CD4-positive, alpha-beta T cell treated with Interleukin-2 at 100 ng/mL for 4 hours (primary cell): ENCODE measurements around the gene USH1C.

Experiments
- DNase-seq: peaks from one replicate; pipeline ENCODE4 v3.0.0-alpha.2; 2020; ENCODE audit warnings: low spot score

USH1C gene

DNA sequence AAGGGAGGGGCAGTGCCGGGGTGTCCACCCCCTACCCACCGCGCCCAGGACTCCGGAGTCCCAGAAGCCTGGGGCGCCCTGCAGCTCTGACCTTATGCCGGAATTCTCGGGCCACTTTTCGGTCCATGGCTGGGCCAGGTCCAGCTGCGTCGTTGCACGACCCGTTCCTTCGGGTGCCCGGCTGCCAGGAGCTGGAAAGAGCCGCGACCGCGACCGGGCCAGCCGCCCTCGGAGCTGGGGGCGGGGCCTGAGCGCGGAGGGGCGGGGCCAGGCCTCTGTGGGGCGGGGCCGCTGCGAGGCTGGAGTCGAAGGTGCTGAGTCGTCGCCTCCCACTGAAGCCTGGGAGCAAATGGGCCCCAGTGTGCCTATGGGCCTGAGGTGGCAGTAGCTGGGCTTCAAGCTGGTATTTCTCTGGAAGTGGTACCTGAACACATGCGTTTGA is at the start of gene USH1C:
USH1C (minus strand) TSS at position 236 of the 442 bp plus-strand sequence; CDS start at position 127, 109 bp downstream.
- no peak for DNase-seq

DNA sequence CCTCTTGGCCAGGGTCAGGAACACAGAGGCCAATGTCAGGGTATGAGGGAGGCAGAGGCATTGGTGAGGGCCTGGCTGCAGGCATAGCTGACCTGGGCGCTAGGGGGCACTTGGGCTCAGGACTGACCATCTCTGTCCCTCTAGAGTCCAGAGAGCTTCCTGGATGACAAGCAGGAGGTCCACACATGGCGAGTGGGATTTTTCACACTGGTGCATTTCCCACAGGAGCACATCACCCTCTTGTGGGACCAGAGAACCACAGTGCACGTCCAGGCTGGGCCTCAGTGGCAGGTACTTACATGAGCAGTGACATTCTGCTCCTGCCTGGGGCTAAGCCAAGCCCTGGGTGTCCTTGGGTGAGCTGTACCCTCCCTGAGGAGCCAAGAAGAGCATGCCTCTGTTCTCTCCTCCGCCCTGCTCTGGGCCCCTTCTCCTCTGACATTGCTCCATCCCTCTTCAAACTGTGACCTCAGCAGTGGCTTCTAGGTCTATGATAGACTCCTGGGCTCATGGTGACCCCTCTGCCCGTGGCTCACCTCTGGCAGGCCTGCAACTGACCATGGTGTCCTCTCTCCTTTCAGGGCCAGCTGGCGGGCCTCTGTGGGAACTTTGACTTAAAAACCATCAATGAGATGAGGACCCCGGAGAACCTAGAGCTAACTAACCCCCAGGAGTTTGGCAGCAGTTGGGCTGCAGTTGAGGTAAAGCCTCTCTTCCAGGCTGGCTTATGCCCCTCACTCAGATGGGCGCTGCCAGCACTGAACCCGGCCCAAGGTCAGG is 49.4 kb upstream of the USH1C start:
- DNase-seq: no peak

DNA sequence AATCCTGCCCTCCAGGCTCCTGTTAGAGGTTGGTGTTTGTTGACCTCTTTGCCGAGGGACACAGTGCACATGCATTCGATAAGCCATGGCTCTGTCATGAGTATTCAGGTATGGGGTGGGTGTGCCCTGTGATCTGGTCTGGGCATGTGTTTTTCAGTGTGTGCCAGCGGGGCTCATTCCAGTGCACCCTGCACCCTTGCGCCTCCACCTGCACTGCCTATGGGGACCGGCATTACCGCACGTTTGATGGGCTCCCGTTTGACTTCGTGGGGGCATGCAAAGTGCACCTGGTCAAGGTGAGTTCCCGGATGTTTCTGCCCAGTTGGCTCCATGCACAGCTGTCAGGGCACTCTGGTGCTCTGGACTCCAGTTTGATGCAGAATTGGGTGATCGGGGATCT is 47.1 kb upstream of the USH1C start:
- DNase-seq: no peak

DNA sequence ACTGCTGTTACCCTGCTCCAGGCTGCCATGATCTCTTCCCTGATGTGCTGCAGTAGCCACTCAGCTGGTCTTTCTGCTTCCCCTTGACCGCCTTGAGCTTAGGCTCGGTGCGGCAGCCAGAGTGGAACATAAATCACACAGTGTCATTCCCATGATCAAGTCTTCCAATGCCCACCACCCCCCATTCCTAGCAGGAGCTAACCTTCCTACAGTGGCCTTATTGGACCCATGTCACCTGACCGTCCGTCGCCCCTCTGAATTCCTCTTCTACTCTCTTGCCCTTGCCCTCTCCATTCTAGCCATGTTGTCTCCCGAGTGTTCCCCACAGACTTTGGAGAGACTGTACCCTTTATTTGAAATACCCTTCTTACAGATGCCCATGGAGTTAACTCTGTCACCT is 46.2 kb upstream of the USH1C start:
- DNase-seq: no peak

DNA sequence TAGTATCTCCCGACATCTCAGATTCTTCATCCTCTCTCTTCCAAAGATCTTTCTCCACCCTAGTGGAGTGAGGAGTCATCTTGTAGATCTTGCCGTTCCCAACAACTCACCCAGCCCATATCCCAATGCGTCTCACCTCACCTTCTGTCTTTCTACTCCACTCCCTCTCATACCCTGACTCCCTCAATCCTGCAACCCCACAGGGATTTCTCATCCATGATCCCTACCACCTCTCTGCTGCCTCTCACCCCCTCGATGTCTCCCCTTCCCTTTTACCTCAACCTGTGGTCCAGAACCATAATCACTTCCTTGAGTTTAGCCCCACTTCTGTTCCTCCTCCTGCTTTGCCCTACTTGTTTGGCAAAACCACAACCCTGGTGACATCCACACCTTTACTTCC is 44.5 kb upstream of the USH1C start:
- no peak for DNase-seq

DNA sequence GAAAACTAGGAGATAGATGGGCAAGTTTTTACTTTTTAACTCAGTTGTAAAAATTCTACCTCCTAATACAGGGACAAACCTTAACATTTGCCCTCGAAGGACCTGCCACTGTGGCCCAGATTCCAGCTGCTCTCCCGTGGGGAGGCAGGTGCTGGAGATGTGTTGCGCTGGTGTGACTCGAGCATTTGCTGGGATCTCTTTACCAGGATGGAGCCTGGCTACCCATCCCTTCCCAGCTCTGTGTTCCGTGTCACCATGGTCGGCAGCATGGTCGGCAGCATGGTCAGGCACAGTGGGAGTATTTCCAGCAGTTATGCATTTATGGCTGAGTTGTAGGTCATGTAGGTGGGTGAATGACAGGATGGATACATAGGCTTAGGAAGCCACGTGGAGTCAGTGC is 44.0 kb upstream of the USH1C start:
- DNase-seq: no peak

DNA sequence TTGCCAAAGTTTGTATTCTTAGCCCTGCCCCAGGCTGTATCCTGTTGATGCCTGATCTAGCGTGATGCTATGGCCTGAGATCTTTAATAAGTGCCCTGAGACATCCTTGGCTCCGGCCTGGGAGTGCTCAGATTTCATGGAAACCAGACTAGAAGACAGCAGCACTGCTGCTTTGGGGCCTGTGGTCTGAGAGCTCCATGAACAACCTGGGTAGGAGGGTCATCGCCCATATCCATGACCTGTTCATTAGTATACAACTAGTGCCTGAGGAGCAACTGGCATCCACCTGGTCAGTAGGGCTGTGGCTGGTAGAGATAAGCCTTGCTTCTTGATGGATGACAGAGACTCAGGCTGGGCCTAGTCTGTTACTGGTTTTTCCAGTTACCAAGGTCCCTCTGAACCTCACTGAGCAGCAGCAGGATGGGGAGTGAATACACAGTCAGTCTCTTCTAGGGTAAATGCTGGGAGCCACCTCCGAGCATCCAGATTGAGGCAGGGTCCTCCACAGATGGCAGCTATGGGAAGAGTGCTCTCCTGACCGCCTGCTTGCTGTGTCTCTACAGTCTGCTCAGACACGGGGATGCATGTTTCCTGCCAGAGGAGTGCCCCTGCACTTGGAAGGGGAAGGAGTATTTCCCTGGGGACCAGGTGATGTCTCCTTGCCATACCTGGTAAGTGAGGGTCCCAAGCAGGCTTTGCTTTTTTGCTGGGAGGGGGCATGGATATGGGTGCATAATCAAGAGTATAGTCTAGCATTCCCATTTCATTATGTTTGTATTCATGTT is 41.9 kb upstream of the USH1C start:
- DNase-seq: no peak

DNA sequence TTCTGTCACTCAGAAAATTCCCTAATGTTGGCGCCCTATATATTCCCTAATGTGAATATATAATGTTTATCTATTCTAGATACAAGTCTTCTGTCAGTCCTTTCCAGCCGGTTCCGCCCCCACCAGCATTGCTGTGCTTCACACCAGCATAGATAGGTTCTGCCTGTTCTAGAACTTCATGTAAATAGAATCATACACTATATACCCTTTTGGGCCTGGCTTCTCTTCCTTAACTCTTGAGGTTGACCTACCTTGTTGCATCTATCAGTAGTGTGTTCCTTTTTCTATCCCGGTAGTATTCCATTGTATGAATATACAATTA is 37.5 kb upstream of the USH1C start:
- no peak for DNase-seq

DNA sequence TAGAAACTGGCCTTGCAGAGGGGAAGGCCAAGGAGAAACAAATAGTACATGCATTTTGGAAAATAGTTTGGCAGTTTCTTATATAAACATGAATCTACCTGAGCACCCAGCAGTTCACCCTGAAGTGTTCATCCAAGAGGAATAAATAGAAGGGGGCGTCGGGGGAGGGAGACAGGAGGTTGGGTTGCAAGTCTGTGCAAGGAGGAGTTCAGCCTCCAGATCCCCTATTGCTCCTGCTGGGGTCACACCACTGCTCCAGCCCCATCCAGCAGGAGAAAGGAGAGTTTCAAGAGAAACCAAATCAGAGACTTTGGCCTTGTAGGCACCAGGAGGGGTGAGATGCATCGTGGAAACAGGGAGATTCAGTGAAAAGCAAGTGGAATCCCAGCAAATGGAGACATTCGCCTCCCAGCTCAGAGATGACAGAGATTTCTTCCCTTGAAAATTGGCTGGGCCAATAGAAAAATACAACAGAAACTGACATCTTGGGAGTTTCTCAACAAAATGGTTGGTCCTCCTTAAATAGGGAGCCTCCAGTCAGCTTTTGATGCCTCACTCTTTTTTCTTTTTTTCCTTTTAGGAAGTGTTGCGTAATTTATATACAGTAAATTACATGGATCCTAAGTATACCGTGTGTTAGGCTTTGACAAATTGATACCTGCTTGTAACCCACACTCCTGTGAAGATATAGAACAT is 37.0 kb upstream of the USH1C start:
- no peak for DNase-seq

DNA sequence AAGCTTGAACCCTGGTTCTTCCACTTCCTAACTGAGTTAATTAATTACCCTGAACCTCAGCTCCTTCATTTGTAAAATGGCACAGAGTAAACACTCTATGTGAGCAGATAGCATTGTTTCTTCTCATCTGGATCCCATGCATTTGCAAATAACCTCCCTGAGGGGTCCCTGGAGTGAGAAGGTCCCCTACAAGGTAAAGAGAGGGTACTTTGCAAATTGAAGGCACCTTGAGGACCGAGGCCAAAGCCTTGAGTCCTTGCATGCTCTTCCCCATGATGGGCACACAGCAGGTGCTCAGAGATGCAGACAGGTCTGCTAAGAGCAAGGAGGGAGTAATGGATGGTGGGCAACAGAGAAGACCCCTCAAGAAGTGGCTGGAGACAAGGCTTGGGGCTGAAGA is 36.1 kb upstream of the USH1C start:
- no peak for DNase-seq

DNA sequence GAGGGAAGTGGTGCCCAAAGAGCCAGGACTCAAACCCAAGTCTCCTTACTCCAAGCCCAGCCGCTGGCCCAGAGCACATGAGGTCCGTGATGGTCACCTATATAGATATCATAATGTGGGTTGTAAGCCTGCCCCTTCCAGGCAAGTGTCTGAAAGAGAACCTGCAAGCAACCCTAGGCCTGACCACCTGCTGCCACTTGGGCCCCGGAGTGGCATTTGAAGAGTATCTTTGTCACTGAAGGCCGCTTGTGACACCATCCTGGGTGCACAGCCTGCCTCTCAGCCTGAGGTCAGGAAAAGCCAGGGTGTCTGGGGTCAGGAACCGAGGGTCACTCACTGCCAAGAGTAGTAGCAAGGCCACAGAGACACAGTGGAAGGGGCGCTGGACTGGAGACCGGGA is 35.2 kb upstream of the USH1C start:
- DNase-seq: no peak

DNA sequence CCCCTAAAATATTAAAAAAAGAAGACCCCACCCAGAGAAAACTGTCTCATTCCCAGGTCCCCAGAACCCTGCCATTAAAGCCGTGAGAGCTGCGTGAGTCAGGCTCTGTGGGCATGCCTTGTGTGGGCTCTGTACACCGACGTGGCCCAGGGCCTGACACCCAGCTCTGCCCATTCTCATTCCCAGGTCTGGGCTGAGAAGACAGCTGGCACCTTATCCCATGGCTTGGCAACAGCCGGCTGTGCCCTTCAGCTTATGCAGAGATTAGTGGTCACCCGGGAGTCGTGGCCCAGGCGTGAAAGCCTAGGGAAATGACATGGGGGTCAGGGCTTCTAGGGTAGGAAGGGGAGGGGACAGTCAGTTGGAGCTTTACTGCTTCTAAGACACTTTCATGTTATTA is 34.7 kb upstream of the USH1C start:
- no peak for DNase-seq

DNA sequence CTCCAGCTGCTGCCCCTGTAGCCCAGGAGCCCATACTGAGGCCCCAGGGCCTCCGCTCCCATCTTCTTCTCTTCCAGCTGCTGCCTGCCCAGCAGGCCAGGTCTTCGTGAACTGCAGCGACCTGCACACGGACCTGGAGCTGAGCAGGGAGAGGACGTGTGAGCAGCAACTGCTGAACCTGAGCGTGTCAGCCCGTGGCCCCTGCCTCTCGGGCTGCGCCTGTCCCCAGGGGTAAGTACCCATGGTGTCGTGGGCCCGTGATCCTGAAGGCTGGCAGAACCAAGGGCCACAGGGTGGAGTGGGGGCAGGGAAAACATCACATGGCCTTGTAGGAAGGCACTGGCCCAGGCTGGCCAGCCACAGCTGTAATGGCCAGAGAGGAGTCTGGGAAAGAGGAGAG is 34.1 kb upstream of the USH1C start:
- no peak for DNase-seq

DNA sequence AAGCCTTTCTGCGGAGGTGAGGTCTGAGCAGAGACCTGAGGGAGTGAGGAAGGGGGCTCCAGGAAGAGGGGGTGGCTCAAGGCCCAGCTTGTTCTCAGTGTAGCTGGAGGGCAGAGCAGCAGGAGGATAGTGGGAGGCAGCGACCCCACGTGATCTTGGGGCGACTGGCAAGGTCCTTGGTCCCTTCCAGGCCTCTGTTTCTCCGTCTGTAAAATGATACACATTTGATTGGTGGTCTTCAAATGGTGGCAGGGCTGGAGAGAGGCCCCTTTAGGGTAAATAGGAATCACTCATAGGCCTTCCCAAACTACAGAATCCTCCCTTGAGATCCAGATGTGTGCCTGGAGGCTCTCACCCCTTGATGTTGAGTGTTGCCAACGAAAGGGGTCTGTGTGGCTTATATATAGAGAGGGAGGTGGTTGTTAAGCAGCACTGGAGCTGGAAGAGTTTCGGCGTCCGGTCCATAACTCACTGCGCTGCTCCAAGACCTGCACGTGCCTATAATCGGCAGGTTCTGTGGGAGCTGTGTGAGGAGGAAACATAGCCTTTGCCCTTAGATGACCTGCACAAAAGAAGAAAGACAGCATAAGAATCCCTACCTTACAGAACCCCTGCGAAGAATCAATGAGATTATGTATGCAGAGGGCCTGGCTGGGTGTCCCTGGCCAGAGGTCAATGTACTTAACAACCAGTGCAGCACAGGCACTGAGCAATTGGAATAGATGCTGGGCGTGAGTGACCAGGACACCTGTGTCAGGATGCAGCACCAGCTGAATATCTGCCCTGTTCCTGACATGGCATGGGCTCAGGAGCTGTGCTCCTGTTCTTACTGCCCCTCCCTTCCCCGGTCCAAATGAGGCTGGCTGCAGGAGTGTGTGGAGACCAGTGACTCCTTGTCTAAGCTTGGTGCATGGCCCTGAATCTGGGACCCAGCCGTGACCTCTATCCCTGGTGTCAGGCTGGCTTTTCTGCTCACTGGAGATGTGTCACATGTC is 31.5 kb upstream of the USH1C start:
- no peak for DNase-seq

DNA sequence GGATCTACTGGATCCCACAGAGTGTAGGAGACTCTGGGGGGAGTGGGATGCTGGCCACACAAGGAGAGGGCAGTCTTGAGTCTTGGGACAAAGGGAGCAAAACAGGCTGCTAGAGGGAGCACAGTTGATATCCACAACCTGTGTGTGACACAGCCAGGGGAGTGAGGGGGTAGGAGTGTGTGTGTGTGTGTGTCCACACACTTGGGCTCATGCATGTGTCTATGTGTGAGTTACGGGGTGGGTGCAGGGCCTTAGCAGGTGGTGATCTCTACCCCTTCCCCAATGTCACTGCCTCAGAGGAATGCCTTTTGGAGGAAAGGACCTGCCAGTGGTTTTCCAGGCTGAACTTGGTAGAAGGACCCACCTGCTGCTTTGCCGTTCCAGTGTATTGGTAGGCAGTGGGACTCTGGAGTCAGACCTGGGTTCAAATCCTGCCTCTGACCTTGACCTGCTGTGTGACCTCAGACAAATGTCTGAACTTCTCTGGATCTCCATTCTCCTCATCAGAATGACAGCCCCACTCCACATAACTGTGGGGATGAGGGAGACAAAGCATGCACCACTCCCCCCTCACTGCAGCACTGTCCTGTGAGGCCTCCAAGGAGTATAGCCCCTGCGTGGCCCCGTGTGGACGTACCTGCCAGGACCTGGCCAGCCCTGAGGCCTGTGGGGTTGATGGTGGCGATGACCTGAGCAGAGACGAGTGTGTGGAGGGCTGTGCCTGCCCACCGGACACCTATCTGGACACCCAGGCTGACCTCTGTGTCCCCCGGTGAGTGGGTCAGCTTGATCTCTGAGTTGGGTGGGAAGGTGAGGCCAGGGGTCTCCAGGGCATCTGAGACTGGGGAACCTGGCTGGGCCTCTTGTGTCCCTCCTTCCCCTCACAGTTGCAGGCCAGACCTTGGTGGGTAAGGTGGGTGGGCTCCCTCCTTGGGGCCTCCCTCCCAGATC is 30.2 kb upstream of the USH1C start:
- no peak for DNase-seq

DNA sequence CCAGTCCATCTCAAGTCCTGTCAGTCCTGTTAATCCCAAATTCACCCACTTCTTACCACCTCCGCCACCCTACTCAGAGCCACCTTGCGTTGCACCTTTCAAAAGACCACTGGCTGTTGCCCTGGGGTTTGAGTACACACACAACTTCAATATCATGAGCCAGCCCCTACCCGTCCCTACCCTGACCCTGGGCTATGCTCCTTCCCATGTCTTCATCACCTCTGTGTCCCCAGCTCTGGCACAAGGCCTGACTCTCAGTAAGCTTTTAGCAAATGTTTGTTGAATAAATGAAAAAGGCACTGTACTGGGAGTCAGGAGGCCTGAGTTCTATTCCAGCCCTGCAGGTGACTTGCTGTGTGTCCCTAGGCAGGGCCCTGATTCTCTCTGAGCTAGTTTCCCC is 29.3 kb upstream of the USH1C start:
- DNase-seq: no peak

DNA sequence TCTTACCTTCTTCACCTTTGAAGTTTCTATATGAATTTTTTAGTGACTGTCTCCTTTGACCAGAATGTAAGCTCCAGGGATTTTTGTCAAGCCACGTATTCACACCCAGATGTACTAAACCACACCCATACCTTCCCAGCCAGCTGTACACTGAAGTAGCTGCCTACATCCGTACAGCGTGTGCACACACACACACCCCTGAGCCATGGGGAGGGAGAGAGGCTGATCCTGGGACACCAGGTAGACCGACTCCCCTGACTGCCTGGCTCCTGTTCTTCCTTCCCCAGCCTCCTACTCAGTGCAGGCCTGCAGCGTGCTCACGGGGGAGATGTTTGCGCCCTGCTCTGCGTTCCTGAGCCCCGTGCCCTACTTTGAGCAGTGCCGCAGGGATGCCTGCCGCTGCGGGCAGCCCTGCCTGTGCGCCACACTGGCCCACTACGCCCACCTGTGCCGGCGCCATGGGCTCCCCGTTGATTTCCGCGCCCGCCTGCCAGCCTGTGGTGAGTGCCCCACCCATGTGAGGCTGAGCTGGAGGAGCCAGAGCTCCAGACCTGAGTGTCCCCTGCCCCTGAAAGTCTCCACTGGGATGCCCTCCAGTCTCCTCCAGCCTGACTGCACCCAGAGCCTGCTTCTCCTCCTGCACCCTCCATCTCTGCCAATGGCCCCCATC is 28.7 kb upstream of the USH1C start:
- DNase-seq: no peak

DNA sequence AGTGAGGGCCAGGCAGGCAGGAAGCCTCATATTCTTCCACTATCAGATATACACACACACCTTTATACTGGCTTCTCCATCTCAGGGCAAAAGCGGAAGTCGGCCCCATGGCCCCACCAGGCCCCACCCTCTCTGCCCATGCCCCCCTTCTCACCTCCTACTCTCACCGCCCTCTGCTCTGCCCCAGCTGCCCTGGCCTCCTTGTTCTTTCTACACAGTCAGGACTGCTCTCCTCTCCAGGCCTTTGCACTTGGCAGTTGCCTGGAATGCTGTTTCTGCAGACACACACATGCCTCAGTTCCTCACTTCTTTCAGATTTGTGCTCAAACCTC is 28.1 kb upstream of the USH1C start:
- DNase-seq: no peak

DNA sequence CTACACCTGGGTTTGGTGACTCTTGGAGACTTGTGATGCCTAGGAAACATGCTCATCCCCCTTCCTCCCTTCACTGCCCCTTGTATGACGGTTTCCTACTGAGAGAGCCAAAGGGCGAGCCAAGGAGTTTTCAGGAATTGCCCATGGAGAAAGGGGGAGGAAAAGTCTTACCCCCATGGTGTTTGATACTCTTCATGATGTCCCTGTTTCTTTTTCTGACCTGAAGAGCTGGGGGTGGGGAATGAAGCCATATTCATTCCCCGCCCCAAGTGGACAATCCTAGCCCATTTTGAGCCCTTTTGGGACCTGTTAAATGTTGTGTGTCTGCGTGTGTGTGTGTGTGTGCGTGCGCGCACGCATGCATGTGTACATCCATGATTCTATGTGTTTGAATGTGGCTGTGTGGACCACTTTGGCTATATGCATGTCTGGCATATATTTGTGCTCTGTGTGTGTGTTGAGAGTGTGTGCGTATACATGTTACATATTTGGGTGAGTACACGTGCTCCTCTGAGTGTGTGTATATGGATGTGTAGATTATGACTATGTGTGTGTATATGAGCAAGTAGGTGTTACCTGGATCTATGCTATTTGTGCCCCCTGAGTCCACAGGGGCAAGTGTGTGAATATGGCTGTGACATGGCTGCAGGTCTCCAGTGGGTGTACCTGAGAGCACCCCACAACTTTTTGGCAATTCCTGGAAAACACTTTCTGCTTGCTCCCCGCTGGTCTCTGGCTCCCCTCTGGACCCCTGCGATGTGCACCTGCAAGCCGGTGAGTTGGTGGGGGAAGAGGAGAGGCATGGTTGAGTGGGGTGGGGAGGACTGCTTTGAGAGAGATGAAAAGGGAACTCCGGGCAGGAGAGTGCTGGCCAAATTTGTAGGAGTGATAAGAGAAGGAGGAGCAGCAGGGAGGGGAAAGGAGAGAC is 27.5 kb upstream of the USH1C start:
- DNase-seq: no peak
